GM12872 (cell line): ENCODE data around the gene DIABLO.

Source experiments
- CTCF ChIP-seq: IDR thresholded peaks from 3 replicates; pipeline ENCODE4 v1.5.1; 2011; ENCODE audit warnings: low read depth, mild to moderate bottlenecking, low read length, moderate library complexity; ENCODE audit not compliant: insufficient read depth

The DIABLO gene

GRCh38 chr12:122225683-122226365 lies at the start of gene DIABLO:
DIABLO (minus strand) TSS chr12:122226052; CDS start chr12:122226014, 38 bp downstream.
- TF ChIP-seq CTCF: no peak

- no peak for TF ChIP-seq CTCF
Observed at GRCh38 chr12:122275459-122275858, 49.6 kb upstream of the DIABLO start.

GRCh38 chr12:122266230-122266901 lies 40.5 kb upstream of the DIABLO start, which contains the start of gene VPS33A:
VPS33A (minus strand) TSS chr12:122266494; CDS start chr12:122266408, 86 bp downstream.
- no peak for TF ChIP-seq CTCF

- no peak for TF ChIP-seq CTCF
Observed at GRCh38 chr12:122265886-122266229, 40.0 kb upstream of the DIABLO start.

GRCh38 chr12:122265476-122265875 lies 39.6 kb upstream of the DIABLO start:
- TF ChIP-seq CTCF: no peak

GRCh38 chr12:122250536-122250935 lies 24.7 kb upstream of the DIABLO start:
- TF ChIP-seq CTCF: no peak

GRCh38 chr12:122250047-122250446 lies 24.2 kb upstream of the DIABLO start:
- no peak for TF ChIP-seq CTCF
